Neuron (in vitro differentiated cells): ENCODE data around the gene LAMB1.

ENCODE experiments used
- H2AFZ ChIP-seq: one replicate; pipeline ENCODE4 v1.6.1; 2013; ENCODE audit warnings: low read depth, mild to moderate bottlenecking, inconsistent platforms, low read length, moderate library complexity
- H3K27me3 ChIP-seq: one replicate; pipeline ENCODE4 v1.6.1; 2013; ENCODE audit warnings: low read length; ENCODE audit not compliant: insufficient read depth
- H3K36me3 ChIP-seq: one replicate; pipeline ENCODE4 v1.6.1; 2013; ENCODE audit warnings: low read length; ENCODE audit not compliant: insufficient read depth
- H3K4me1 ChIP-seq: one replicate; pipeline ENCODE4 v1.6.1; 2013; ENCODE audit warnings: low read length; ENCODE audit not compliant: insufficient read depth
- H3K4me3 ChIP-seq: 2 replicates; pipeline ENCODE4 v1.5.1; 2013; ENCODE audit warnings: mild to moderate bottlenecking, low read length, moderate library complexity
- H3K9me3 ChIP-seq: one replicate; pipeline ENCODE4 v1.6.1; 2013; ENCODE audit warnings: low read length

The LAMB1 gene

DNA sequence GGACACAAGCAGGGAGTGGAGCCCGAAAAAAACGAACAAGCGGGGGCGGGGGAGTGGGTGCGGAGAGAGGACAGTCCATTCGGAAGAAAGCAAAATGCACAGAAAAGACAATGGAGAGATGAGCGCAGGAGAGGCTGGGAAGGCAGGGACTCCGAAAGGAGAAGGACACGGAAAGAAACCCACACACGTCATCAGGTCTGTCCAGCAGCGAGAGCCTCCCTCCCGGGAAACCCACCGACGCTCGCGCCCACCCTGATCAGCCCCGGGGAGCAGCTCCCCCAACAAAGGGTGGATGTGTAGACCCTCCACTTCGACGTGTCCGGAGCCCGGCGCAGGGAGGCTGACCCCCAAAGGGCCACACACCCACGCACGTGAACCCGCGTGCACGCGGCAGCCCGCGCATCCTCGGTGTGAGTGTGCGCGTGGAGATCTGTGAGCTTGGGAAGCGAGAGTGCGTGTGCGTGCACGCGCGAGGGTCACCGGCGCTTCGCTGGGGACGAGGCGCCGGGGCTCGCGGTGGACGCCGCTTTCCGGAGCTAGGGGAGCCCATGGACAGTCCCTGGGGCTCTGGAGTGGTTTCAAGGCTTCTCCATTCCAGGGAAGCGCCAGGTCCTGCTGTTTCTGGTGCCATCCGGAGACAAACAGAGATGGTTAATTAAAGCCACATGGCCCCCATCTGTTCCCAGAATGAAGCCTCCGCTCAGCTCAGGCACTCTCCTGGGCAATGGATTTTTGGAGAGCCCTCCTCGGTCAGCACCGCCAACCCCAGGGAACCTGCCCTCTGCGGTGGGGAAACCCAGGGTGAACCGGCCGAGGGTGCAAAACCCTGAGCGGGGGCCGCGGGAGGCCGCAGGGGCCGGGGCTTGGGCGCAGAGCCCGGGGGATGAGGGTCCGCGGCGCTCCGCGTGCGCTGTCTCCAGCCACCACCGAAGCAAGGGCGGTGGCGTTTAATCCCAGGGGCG lies 916 bp downstream of the LAMB1 start:
- H3K4me1 ChIP-seq = peaks cover 7% of the 10 kb centered on the region
- H3K9me3 ChIP-seq = peaks cover 9% of the 10 kb centered on the region
- peaks cover 27% of the 10 kb centered on the region for H3K27me3 ChIP-seq
- H2AFZ ChIP-seq = peak overlapping the region; percentile 97
- no peaks in the 10 kb centered on the region for H3K36me3 ChIP-seq
- peak overlapping the region; percentile 59 for H3K4me3 ChIP-seq

DNA sequence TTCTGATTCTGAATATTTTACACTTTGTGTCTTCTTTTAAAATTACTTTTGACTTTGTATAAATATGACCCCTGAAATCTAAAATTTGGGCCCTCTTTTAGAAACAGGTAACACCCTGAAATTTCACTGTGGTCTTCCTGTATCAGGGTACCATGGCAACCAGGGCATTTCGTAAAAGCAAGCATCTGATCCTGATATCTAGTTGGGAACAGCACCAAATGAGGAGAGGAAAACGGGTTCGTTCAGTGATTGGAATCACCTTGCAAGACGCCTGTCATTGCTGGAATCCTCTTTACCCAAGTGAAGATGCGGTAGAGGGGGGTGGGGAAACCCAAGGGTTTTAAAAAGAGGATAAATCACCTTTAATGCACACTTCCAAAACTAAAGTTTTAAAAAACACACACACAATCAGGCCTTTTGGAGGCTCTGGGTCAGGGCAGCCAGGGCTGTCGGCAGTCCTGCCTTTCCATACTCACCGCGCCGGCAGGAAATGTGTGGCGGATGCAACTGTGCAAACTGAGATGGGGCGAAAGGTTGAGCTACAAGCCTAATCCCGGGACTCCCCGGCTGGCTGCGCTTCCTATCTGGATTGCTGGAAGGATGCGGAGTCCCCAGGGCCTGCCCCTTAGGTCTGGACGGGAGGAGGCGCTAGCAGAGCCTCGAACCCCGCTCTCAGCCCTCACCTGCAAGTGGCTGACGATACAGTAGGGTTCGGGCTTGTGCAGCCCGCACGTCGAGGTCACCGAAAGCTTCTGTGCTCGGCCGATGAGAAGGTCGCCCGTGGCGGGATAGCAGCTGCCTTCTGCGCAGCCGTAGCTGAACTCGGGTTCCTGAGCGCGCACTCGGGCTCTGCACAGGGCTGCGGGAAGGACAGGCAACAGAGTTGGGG lies 1.8 kb downstream of the LAMB1 start:
- Histone ChIP-seq H3K4me1 (peaks cover 10% of the 10 kb centered on the region), H2AFZ (no peak overlapping the region), H3K36me3 (no peaks in the 10 kb centered on the region), H3K4me3 (no peak overlapping the region), H3K27me3 (peaks cover 25% of the 10 kb centered on the region), H3K9me3 (peaks cover 9% of the 10 kb centered on the region)

GRCh38 chr7:107999779-108000560 lies 3.0 kb downstream of the LAMB1 start:
- Histone ChIP-seq H3K27me3 (peaks cover 14% of the 10 kb centered on the region), H3K4me1 (peaks cover 22% of the 10 kb centered on the region), H3K9me3 (peaks cover 9% of the 10 kb centered on the region), H3K36me3 (no peaks in the 10 kb centered on the region), H2AFZ (no peak overlapping the region), H3K4me3 (no peak overlapping the region)

DNA sequence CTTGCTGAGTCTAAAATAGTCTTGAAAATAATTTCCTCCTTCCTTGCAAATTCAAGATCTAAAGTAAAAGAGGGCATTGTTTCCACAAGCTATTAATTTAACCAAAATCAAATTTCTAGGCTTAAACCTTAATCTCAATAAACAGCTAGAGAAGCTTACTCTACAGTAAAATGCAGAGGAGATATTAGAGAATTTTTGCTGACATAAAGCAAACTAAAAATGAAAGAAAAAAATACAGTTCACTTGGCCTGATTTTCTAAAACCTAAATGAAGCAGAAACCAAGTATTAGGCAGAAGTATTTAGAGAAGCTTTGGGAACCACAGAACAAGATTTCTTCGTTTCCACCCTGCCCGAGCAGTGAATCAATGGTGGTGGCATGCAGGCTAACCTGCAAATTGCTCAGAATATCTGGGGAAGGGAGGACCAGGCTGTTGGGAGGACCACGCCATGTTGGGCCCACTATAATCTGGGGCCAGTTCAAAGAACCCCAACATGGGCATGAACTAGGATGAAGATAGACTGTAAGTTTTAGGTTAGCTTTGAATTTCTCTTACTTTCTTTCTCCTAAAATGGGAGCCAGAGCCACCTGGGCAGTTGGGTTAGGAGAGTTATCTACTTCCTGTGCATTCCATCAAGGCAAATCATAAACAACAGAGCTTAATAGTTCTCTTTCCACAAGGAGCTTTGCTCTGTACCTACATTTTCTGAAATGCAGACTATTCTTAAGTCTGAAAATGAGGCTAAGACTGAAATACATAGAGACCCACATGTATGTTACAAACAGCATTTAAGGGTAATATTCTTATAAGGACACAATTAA lies 4.1 kb downstream of the LAMB1 start:
- no peak overlapping the region for H3K4me3 ChIP-seq
- H3K4me1 ChIP-seq = peaks cover 32% of the 10 kb centered on the region
- H3K36me3 ChIP-seq = no peaks in the 10 kb centered on the region

DNA sequence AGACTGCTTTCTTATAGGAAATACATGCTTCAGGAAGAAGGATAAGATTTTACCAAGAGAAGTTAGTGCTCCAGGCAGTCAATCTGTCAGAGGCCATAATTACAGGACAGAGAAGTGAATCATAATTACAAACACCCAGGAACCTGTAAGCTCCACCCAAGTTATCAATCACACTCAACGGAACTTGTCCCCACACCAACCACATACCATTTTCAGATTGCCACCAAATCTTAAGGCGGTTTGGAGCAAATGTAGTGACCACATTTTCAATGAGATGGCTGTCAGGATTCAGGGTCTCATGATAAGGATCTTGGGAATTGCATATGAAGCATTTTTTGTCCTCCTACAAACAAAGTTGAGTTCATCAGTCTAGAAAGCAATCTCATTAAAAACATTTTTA lies 4.8 kb downstream of the LAMB1 start:
- no peak overlapping the region for H3K4me3 ChIP-seq
- H2AFZ ChIP-seq = no peak overlapping the region
- H3K27me3 ChIP-seq = no peaks in the 10 kb centered on the region
- H3K36me3 ChIP-seq = no peaks in the 10 kb centered on the region
- peaks cover 35% of the 10 kb centered on the region for H3K4me1 ChIP-seq
- H3K9me3 ChIP-seq = peaks cover 9% of the 10 kb centered on the region

More for the DNA sequence above, 4.1 kb downstream of the LAMB1 start:
- Histone ChIP-seq H3K9me3 (peaks cover 9% of the 10 kb centered on the region), H2AFZ (no peak overlapping the region), H3K27me3 (peaks cover 5% of the 10 kb centered on the region)

DNA sequence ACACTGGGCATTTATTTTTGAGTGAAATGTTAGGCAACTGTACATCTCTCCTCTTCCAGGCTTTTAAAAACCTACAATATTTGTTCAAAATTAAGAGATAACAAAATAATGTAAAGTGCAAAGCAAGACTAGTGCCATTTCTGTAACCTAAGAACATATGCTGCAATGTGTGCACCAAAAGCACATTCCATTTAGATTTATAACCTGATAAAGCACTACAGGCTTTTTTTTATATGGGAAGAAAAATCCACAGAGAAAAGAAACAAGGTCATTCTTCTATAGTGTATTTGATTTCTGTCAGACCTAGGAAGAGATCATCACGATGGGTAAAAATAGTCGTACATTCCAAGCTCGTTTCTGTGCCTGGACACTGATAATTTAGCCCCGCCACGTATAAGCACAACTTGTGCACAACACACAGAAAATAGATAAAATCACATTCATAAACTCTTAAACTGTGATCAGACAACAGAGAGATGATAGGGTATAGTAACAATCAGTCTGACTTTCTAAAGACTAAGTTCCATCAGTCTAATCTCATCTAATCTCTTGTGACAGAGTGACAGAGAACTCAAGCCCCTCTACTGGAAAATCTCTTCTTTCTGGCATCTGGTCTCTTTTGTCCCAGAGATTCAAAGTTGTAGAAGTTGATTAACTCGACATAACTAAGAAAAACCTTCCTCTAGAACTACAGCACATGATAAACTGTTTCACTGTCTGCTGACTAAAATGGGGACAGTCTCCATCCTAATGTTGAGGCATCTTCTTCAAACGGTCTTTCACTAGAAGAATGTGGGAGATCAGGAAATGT lies 6.7 kb downstream of the LAMB1 start:
- peaks cover 1% of the 10 kb centered on the region for H3K9me3 ChIP-seq
- no peaks in the 10 kb centered on the region for H3K27me3 ChIP-seq
- no peaks in the 10 kb centered on the region for H3K36me3 ChIP-seq
- H3K4me1 ChIP-seq = peaks cover 28% of the 10 kb centered on the region
- H3K4me3 ChIP-seq = no peak overlapping the region
- no peak overlapping the region for H2AFZ ChIP-seq

GRCh38 chr7:107995184-107996071 lies 7.5 kb downstream of the LAMB1 start:
- Histone ChIP-seq H3K36me3 (no peaks in the 10 kb centered on the region), H3K4me1 (peaks cover 28% of the 10 kb centered on the region), H3K27me3 (no peaks in the 10 kb centered on the region), H3K9me3 (no peaks in the 10 kb centered on the region), H2AFZ (peak overlapping the region; percentile 31), H3K4me3 (no peak overlapping the region)

DNA sequence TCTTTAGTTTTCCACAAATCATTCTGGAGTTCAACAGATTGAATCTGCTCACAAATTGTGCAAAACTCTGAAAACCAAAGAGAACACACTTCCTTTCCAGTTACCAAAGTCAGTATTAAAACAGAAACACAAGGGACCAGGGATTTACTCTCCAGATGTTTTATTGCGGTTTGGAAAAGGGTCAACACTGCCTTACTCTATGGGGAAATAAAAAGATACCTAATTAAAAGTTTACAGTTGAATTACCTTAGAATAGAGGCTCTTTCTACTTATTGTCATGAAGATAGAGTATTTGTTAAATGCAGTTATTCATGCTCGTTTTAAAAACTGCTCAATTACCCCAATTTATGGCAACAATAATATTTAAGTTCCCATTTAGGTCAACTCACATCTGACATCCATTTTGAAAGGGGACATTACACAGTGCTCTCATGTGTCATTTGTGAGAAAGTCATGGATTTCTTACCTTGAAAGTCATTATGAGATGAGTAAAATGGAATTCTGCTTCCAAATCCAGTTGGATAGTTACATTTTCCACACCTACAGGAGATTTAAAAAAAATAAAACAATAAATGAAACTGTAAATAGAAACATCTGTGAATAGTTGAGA lies 8.4 kb downstream of the LAMB1 start:
- Histone ChIP-seq H3K4me1 (peaks cover 28% of the 10 kb centered on the region), H3K4me3 (no peak overlapping the region), H3K27me3 (no peaks in the 10 kb centered on the region), H3K36me3 (no peaks in the 10 kb centered on the region), H3K9me3 (no peaks in the 10 kb centered on the region), H2AFZ (no peak overlapping the region)

DNA sequence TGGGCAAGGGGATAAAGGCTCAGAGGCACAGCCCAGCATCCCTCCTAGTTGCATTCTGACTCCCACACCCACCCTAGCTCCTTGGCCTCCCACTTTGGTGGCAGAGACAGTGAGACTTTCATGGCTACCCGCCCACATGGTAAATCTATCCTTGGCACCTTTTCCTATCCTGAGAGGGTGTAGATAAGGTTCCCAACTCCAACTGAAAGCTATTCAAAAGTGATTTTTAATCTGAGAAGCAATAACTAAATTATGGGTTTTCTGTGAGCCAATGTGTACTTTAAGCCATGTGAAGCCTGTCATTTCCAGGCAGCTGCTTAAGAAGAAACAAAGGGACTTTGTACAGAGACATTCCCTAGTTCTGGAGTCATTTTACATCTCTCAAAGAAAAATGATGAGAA lies 9.1 kb downstream of the LAMB1 start:
- Histone ChIP-seq H2AFZ (no peak overlapping the region), H3K27me3 (no peaks in the 10 kb centered on the region), H3K9me3 (no peaks in the 10 kb centered on the region), H3K4me3 (no peak overlapping the region), H3K4me1 (peaks cover 28% of the 10 kb centered on the region), H3K36me3 (no peaks in the 10 kb centered on the region)

- Histone ChIP-seq H3K4me3 (no peak overlapping the region), H2AFZ (no peak overlapping the region), H3K4me1 (peaks cover 11% of the 10 kb centered on the region), H3K27me3 (no peaks in the 10 kb centered on the region), H3K9me3 (no peaks in the 10 kb centered on the region), H3K36me3 (no peaks in the 10 kb centered on the region)
These were observed 13.2 kb downstream of the LAMB1 start for GRCh38 chr7:107989618-107990373.
